ENCODE data around the gene SCPEP1.

DNA sequence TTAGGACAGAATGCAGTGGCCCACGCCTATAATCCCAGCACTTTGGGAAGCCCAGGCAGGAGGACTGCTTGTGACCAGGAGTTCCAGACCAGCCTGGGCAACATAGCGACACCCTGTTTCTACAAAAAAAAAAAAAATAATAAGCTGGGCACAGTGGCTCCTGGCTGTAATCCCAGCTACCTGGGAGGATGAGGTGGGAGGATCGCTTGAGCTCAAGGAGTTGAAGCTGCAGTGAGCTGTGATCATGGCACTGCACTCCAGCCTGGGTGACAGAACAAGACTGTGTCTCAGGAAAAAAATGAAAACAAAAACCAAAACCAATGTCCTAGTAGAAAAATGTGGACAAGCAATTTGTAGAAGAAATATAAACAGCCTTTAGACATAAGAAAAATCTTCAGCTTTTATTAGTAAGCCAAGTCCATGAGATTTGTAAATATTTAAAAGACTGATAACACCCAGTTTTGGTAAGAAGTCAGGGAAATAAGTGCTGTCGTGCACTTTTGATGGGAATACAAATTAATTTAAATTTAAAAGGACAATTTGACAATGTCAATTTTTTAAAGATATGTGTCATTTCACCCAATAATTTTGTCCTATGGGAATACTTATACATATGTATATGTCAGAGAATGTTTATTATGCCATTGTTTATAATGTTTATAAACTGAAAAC lies 11.1 kb downstream of the SCPEP1 start:
- TF ChIP-seq CTCF (IDR thresholded peaks at IDR 0.05 in 4 of 5, conservative IDR thresholded peaks at IDR 0.05 in 1 of 5), result no peak
- TF ChIP-seq POLR2A (IDR thresholded peaks at IDR 0.05), result no peak

Measured in gastrocnemius medialis (tissue), 4 donors.